GM12892 (cell line): Measurements from ENCODE around the gene CDH1.

Experiments
- POLR2A ChIP-seq: IDR thresholded peaks from 2 replicates; pipeline ENCODE4 v1.6.1; 2011; ENCODE audit warnings: low read depth, low read length, control low read depth
- POLR2AphosphoS5 ChIP-seq: IDR thresholded peaks from 2 replicates; pipeline ENCODE4 v1.6.1; 2011; ENCODE audit warnings: low read depth, low read length, control low read depth
- TAF1 ChIP-seq: IDR thresholded peaks from 2 replicates; pipeline ENCODE4 v1.6.1; 2011; ENCODE audit warnings: low read depth, mild to moderate bottlenecking, control low read depth, low read length, borderline replicate concordance

DNA sequence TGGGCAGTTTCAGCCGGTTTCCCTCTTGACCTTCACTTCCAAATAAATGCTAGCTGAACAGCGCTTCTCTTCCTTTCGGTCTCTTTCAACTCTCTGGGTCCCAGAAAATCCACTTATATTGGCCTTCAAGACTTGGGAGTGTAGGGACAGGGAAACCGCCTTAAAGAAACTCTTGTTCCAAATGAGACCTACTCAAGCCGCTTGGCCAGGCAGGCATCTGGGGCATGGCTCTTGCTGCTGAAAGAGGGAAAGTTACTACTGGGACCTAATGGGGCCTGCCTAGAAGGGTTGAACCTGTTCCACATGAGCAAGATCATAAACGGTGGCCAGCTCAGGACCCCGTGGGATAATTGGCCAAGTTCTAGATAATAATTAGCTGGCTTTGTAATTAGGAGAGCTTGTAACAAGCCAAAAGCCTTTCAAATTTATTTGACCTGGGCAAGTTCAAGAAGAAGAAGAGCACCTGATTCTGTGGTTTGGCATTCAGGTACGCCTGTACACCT lies 13.2 kb downstream of the CDH1 start:
- TF ChIP-seq POLR2AphosphoS5 (no peak), POLR2A (no peak), TAF1 (no peak)
